DMS 273 treated with DMSO at 0.1 percent for 48 hours (cell line): ENCODE data around the gene PAXIP1.

Source experiments
- DNase-seq: peaks from one replicate; lab custom pipeline; 2025; lab: John Stamatoyannopoulos, UW

The PAXIP1 gene

DNA sequence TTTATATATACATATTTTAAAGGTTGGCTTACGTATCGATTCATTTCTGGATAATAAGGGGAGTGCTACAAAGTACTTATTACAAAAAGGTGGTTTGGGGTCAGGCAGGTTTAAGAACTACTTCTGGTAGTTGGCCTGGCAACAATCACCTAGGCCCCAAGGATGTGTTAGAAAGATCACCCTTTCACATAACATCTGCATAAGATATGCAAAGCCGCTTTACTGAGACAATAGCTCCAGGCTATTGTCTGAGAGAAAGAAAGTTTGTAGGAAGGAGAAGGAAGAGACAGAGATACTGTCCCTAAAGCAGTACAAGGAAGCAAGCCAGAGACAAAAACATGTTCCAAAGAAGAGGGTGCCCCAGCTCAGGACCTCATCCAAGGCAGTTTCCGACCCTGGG is 6.2 kb downstream of the PAXIP1 start:
- no peak for DNase-seq

DNA sequence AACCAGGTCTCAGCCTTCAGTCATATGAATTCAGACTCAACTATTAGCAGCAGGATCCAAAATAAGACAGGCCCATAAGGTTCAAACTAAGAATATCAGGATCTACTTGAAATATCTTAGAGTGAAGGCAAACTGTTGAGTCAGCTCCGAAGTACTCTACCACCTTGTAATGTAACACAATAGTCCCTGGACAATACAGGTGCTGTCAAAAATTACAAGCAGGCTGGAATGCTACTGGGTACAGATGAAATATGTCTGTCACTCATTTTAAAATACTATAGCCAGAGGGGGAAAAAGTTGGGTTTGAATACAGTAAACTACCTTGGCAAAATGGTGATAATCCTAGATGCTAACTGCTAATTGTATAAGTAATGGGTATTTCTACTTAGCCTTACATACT is 6.8 kb downstream of the PAXIP1 start:
- no peak for DNase-seq

DNA sequence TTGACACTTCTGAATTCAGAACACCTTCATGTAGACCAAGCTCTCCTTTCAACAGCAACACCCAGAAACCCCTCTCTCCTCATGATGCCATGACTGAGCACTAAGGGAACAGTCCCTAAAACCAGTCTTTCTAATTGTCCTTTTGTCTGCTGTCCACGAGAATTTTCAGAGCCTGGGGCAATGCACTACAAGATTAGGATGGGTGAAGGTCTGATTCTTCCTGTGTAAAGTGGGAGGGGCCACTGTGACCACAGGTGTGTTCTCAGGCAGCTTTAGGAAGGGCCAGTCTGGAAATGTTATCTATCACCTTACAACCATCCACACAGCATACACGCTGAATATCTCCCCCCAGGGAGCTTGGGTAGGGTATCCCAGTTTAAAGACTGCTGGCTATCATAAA is 7.9 kb downstream of the PAXIP1 start:
- no peak for DNase-seq

DNA sequence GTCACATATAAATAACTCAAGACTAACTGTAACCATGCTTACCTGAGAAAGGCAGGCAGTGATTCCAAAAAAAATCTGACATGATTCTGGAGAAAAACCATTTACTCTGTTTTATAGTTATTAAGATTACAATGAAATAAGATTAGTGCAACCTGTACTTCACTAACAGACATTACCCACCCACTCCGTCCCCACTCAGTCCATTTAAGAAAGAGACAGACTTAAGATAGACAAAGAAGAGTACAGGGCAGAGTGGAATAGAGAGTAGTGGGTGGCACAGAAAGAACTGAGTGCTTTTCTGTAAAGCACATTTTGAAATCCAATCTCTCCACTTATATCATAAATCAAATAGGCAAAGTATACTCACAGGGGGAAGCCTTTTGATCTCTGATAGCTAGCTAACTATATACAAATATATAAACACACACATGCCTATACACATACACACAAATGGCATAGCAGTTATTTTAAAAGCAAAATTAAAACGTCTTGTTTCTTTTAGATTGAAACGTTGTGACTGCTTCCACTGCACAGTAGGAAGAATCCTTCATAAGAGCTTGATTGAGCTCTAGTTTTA is 11.9 kb downstream of the PAXIP1 start:
- no peak for DNase-seq

DNA sequence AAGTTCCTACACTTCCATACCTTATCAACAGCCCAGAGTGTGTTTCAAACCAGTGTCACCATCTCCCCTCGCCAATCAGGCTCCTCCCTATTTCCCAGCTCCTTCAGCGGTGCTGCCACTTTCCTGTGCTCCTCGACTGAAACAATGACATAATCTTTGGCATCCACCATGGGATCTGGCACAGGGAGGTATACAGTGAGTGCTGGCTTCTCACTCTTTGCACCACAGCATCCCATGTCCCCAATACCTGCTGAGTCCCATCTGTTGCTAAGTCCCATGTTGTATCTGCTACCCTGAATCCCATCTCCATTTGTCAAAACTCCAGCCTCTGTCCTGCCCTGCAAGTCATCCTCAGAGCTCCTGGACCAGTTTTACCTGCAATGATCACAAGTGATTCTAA is 15.4 kb downstream of the PAXIP1 start:
- DNase-seq: no peak

DNA sequence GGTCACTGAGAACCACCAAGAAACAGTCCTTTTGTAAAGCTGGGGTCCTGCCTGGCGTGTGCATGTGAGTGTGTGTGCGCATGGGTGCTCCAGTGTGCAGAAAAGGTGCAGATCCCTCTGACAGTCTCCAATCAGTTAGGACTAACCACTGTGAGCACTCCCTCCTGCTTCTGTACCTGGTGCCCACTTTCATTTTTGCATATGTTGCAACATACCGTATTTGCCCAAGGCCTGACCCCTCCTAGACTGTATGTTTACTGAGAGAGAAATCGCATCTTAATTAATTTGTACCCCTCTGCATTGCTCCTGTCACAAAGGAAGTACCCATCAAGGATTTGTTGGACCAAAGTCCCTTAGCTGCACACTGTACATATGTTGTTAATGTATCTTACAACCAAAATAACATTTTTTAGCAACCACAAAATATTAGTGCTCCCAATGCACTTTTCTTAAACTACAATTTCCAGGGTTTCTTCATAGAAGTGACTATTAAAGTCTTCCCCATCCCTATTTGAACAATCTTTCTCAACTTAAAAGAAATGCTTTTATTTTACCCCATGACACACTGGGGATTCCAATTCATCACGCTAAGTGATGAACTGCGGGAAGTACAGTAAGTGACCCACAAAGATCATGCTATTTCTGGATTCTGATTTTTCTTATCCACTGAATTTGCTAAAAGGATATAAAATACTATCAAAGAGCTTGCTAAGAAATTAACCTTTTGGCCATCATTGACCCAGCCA is 16.6 kb downstream of the PAXIP1 start:
- DNase-seq: no peak

DNA sequence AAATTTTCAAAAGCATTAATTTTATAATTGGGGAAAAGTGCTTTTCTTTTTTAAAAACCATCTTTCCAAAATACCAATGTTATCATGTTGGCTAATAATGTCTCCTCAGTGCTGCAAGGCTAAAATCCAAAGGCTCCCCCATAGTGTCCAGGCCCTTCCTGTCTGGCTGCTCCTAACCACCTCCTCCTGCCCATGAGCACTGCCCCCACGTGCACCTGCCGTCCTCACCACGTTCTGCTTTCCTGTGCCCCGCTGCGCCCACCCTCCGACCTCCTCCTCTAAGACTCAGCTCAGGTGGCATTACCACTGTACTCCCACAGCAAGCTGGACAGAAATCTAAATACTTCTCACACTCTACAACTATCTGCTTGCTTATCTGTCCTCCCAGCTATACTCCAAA is 17.7 kb downstream of the PAXIP1 start:
- DNase-seq: no peak

DNA sequence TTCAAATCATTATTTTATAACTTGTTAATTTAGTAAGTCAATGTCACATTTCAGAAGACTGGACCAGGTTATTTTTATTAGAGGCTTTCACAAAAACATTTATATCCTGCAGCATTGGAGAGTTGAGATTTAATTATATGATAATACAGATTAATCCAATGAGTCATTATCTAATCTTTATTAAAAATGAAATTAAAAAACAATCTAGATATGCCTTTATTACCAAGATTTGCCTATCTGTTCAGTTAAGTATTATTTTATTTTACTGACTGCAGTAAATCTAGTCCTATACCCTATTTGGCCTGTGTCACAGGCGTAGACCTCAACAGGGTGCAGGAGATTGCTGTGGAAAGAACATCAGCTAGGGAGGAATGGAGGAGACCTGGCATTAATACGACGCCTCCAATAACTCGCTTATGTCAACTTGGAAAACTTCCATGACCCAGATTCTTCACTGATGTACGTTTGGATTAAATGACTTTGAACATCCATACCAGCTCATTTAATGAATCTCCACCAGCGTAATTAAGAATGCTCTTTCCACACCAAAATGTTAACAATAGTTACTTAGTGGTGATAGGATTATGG is 18.2 kb downstream of the PAXIP1 start:
- DNase-seq: no peak

DNA sequence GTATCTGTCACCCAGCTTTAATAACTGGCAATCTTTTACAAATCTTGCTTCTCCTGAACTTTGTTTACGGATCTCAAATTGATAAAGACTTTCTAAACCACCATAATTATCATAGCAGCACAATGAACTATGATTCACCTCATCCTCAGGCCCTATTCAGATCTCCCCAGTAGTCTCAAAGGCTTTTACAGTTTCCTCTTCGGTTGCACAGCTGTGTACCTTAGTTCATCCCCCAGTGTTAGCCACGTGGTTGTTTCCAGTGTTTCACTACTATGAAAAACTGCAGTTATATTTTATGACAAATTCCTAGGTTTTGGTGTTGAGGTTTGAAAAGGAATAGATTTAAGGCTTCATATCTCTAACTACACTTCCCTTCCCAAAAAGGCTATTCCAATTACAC is 24.9 kb downstream of the PAXIP1 start:
- no peak for DNase-seq

DNA sequence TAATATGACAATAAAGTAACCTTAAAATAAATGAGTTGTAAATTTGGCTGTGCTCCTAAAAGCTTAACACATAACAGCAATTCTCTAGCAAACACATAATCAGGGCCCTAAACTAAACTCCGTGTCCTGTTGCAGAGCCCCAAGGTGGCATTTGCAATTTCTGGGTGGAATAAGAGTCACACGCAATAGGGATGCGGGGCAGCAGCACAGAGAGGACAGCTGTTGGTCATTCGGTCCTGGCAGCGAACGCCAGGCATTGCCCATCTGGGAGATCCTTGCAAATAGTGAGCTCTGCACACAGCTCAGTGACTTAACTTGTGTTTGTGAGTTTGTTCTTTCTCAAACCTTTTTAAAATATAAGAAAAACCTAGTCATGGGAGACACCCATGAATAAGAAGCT is 25.7 kb downstream of the PAXIP1 start:
- no peak for DNase-seq

DNA sequence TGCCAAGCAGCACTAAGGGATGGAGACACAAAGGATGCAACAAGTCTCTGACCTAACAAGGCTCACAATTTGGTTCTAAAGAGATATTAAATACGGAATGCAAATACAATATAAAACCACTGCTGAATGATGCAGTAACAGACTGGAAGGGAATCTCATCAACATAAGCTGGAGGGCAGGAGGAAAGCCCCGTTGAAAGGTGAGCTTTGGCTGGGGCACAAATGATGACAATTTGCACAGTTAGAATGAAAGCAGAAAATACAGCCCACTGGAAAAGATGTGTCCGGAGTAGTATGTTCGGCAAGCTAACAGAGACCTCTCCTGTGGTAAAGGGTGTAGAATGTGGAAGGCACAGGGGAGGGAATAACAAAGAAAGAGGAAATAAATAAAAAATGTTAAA is 26.1 kb downstream of the PAXIP1 start:
- no peak for DNase-seq

DNA sequence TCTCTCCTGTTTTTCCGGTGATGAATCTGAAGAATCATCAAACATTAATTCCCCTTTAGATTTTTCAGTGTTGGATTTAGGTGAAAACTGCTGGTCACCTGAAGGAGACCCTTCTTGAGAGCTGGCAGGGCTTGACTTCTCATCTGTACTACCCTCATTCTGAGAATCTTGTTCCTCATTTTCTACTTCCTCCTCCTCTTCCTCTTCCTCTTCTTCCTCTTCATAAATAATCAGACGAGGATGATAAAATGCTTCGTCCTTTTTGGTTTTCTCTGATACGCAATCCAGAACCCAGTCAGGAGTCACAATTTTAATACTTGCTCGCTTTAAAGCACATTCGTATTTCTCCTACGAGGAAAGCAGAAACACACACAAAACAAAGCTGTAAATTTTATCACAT is 26.9 kb downstream of the PAXIP1 start:
- DNase-seq: no peak

DNA sequence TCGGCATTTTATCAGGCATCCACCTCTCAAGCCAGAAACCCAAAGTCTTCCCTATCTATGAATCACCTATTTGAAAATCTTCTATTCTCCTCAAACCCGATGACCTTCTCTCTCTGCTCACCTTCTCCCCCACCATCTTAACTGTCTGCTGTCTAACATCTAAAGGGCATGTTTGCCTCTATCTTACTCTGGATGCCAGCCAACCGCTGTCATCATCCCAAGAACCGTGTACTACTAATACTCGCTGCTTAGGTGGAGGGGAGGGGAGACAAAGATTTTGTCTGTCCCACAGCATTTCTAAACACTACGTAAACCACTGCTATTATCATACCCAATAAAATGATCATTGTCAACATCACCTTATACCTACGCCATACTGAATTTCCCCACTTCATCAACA is 29.5 kb downstream of the PAXIP1 start:
- DNase-seq: no peak

DNA sequence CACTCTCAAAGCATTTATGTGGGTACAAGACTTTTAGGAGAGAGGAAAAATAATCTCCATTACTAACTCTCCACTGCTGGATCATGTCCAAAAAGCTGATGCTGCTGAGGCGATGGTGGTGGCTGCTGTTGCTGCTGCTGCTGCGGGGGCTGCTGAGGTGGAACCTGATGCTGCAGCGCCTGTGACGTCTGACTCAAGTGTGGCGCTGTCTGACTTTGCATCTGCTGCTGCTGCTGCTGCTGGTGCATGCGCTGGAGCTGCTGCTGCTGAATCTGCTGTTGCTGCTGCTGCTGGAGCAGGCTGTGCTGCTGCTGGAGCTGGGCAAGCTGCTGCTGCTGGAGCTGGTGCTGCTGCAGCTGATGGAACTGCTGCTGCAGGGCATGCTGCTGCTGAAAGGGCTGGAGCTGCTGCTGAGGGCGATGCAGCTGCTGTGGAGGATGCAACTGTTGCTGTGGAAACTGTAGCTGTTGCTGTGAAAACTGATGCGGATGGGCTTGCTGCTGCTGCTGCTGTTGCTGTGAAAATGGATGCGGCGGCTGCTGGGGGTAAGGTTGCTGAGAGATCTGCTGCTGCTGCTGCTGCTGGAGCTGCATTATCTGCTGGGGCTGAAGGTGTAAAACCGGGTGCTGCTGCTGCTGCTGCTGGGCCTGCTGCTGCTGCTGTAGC is 34.5 kb downstream of the PAXIP1 start:
- DNase-seq: no peak

DNA sequence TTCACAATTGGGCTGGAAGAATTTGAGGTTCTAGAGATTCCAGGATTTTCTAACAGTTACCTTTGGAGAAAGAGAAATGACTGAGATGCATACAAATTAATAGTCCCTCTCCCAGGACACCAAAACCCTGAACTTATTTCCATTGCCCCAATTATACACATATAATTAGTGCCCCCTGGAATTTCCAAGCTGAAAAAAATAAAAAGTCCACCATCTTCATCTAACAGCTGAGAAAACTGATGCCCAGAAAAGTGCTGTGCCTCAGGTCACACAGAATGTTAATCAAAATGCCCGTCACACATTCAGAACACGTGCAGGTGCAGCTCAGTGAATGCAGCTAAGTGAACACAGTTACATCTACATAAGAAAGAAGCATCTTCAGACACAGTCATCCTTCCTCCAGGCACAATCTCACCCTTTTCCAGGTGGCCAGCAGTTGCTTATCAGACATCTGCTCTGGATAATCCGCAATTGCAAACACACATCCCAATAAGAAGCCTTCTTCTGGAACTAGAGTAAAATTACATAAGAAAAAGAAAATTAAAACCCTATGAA is 35.4 kb downstream of the PAXIP1 start:
- DNase-seq: no peak

DNA sequence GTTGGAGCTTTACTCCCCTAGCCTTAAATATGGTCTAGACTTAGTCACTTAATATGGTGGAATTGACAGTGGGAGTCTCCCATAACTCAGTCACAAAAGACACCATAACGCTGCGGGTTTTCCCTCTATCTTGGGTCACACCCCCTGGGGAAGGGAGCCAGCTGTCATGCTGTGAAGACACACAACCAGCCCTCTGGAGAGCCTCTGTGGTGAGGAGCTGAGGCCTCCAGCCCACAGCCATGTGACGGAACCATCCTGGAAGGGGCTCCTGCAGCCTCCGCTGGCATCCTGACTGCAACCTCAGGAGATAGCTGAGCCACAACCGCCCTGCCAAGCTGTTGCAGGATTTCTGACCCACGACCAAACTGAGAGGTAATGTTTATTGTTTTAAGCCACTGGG is 37.9 kb downstream of the PAXIP1 start:
- DNase-seq: no peak

DNA sequence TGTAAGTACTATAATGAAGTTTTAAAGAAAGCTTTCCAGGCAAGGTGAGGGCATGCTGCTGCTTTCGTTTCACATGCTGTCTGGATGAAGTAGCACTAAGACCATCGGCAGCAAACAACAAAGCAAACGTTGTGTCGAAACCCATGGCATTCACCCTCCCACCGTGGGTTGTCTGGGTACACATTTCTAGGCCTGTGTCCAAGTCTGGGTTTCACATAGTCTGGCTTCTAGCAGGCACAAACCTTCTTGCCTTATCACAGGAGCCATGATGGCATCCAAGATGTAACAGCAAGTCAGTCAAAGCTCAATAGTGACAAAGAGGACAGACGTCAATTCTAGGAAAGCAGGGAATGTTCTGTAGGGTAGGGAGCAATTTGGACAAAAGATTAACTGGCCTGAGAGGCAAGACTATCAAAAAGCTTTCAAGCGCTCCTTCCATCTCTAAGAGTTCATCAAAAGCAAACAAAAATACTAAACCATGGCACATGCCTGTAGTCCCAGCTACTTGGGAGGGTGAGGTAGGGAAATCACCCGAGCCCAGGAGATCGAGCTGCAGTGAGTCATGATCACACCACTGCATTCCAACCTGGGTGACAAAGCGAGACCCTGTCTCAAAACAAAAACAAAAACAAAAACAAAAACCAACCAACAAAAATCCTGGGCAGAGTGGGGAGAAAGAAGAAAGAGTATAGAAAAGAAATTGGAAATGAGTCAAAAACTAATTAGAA is 42.7 kb downstream of the PAXIP1 start:
- no peak for DNase-seq

DNA sequence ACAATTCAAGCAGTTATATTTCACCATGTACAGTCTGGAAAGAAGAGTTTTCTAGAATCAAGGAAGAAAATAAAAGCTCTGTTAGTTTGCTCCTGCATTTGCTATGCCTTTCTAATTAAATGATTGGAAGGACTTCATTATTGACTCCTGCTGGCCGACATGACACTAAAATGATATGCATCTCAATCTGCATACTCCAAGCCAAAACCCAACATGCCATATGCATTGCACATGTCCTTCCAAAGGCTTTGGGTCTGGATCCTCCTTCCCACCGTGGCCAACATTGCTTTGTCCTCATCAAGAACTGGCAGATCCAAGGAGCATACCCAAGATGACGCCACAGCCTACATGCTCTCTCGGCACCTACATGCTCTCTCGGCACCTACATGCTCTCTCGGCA is 46.5 kb downstream of the PAXIP1 start:
- DNase-seq: no peak

DNA sequence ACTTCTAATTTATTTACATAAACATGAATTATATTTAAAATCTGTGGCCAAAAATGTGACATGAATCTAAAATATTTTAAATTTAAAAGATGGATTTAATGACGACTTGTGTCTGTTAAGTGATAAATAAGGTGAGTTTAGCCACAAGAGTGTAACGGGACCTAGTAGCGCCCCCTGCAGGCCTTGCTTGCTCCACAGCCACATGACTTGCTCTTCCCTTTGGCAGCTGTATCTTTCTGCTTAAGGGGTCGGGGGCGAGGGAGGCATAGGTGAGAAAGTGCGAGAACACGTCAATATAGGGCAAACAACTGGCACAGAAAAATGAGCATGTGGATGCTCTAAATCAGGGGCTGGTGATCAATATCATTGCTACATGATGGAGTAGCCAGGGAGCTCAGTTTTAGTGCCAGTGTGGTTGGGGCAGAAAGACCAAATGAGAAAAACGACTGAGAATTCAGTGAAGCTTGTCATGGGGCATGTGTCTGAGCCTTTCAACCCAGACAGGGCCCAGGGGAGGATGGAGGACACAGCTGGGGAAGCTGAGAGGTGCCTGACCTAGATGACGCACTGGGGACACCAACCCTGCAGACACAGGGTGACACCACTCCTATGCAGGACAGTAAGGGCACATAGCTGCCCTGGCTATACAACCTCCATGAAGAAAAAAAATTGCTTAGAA is 49.8 kb downstream of the PAXIP1 start:
- no peak for DNase-seq

DNA sequence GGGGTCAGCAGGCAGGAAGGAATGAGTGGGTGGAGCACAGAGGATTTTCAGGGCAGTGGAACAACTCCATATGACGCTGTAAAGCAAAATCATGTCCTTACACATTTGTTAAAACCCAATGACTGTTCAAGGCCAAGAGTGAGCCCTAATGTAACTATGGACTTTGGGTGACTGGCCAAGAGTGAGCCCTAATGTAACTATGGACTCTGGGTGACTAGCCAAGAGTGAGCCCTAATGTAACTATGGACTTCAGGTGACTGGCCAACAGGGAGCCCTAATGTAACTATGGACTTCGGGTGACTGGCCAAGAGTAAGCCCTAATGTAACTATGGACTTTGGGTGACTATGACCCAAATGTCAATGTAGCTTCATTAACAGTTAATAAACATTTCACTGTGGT is 52.0 kb downstream of the PAXIP1 start:
- no peak for DNase-seq

DNA sequence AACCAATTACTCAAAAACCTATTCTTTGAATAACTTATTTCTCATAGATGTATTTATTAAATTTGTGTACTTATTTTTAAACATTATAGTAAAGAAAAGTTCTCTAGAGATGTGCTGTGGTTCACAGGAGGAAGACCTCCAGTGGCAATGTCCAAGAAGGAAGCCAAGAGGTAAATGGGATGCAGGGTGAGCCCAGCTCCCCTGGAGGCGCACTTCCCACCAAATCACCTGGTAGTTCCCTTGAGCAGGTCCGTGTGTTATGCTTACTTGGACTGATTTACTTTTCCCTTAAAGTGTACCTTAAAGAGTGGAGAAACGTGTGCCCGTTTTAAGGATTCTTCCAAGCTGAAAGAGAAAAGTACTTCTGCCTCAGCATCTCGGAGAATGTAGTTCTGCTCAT is 55.3 kb downstream of the PAXIP1 start:
- no peak for DNase-seq

DNA sequence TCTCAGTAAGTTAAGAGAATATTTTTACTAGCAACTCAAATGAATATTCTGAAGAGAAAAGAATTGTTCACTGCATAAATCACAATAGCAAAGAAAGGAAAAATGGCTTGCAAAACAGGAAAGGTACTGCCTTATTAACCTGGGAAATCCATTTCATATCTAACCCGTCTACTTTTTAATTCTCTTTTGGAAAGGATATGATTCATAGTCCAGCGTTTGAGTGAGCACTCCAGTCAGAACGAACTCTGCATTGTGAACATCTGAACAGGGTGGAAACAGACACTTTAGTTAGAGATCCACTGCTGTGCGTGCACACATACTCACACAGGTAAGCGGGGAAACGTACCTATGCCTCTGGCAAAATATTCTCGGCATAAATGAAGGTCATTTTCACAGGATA is 56.8 kb downstream of the PAXIP1 start:
- DNase-seq: no peak
